Endothelial cell of umbilical vein (primary cell): Measurements from ENCODE around the gene XIRP1. TPM values are rescaled to one million over a fixed set of nuclear protein-coding genes. Genes with fewer than 3 reads are reported as not detected.

Experiments
- BruUV-seq: library from RNA; stranded (reverse); fragments of 400-500 nt; replicated peaks from 2 replicates; lab custom pipeline; 2021; lab: Mats Ljungman, UMichigan
- CTCF ChIA-PET: fragments of 300-600, 350-600 bp; sonication (Branson Sonifier 250); formaldehyde crosslinking; loops from one replicate; lab custom pipeline; 2021; ENCODE audit warnings: antibody characterized with exemption, inconsistent platforms; lab: Charles Lee
- POLR2A ChIA-PET: fragments of 300-600, 350-600 bp; sonication (Branson Sonifier 250); formaldehyde crosslinking; loops from one replicate; lab custom pipeline; 2021; ENCODE audit warnings: antibody characterized with exemption, inconsistent platforms; lab: Charles Lee
- DNase-seq: peaks from one replicate; pipeline ENCODE4 v3.0.0-alpha.2; 2011; ENCODE audit warnings: low read depth, low spot score
- FAIRE-seq: peaks from 2 replicates; lab custom pipeline; 2011; peaks lifted over from hg19 to GRCh38; lab: Jason Lieb, UNC
- H2AFZ ChIP-seq: 2 replicates; pipeline ENCODE4 v1.6.0; 2012; ENCODE audit warnings: low read depth, low read length, control low read depth, inconsistent platforms
- H3K27ac ChIP-seq: 2 replicates; pipeline ENCODE4 v1.5.1; 2011; ENCODE audit warnings: low read depth, mild to moderate bottlenecking, control low read depth, low read length, moderate library complexity; ENCODE audit not compliant: insufficient read depth
- H3K27me3 ChIP-seq, 2 experiments: 2 replicates each; pipeline versions ENCODE4 v1.6.0 to v1.6.1; 2011; ENCODE audit warnings: low read length in 2 of 2, mixed read lengths in 1 of 2; ENCODE audit not compliant: control insufficient read depth in 2 of 2, insufficient read depth in 2 of 2
- H3K36me3 ChIP-seq, 2 experiments: 2 replicates in 1 of 2; 3 replicates in 1 of 2; pipeline ENCODE4 v1.5.1; 2011; ENCODE audit warnings: low read length in 2 of 2, mild to moderate bottlenecking in 1 of 2, moderate library complexity in 1 of 2; ENCODE audit not compliant: control insufficient read depth in 2 of 2, insufficient read depth in 2 of 2; ENCODE audit errors: extremely low read depth in 1 of 2
- H3K4me1 ChIP-seq: 3 replicates; pipeline ENCODE4 v1.5.1; 2011; ENCODE audit warnings: mild to moderate bottlenecking, low read length; ENCODE audit not compliant: control insufficient read depth, insufficient read depth; ENCODE audit errors: extremely low read depth
- H3K4me2 ChIP-seq: 2 replicates; pipeline ENCODE4 v1.6.1; 2011; ENCODE audit warnings: low read length, control low read depth, mixed read lengths; ENCODE audit not compliant: insufficient read depth
- H3K4me3 ChIP-seq, 3 experiments: fragments of 200-600 bp in 1 of 3; sonication (generic), shearing (Covaris generic) in 1 of 3; replicated peaks in 1 of 3; 2 replicates each; pipeline ENCODE4 v1.5.1; 2011 to 2016; ENCODE audit warnings: control low read depth in 3 of 3, low read length in 3 of 3, mild to moderate bottlenecking in 2 of 3, inconsistent platforms in 1 of 3, low read depth in 1 of 3, moderate library complexity in 1 of 3; ENCODE audit not compliant: insufficient read depth in 1 of 3
- H3K79me2 ChIP-seq: 2 replicates; pipeline ENCODE4 v1.6.0; 2012; ENCODE audit warnings: low read length, inconsistent platforms; ENCODE audit not compliant: control insufficient read depth, insufficient read depth
- H3K9ac ChIP-seq: replicated peaks from 2 replicates; pipeline ENCODE3; 2011; ENCODE audit warnings: low read length, control low read depth; ENCODE audit not compliant: insufficient read depth; ENCODE audit errors: extremely low read depth
- H3K9me1 ChIP-seq: replicated peaks from 3 replicates; pipeline ENCODE4 v1.6.0; 2011; ENCODE audit warnings: mild to moderate bottlenecking, low read length; ENCODE audit not compliant: control insufficient read depth, insufficient read depth; ENCODE audit errors: extremely low read depth
- H3K9me3 ChIP-seq: replicated peaks from 2 replicates; pipeline ENCODE4 v1.5.1; 2012; ENCODE audit warnings: low read length, inconsistent platforms; ENCODE audit not compliant: control insufficient read depth, insufficient read depth
- H4K20me1 ChIP-seq: replicated peaks from 2 replicates; pipeline ENCODE3; 2011; ENCODE audit warnings: mild to moderate bottlenecking, low read length; ENCODE audit not compliant: control insufficient read depth, insufficient read depth; ENCODE audit errors: extremely low read depth
- EZH2 ChIP-seq: IDR thresholded peaks from 2 replicates; pipeline ENCODE4 v1.6.1; 2012; ENCODE audit warnings: borderline replicate concordance, low read depth, mild to moderate bottlenecking, moderate library complexity, low read length, inconsistent platforms; ENCODE audit not compliant: severe bottlenecking
- FOS ChIP-seq: IDR thresholded peaks from 2 replicates; pipeline ENCODE4 v1.6.1; 2011; ENCODE audit warnings: mild to moderate bottlenecking, low read length, moderate library complexity, borderline replicate concordance; ENCODE audit not compliant: insufficient read depth
- GATA2 ChIP-seq: IDR thresholded peaks from 2 replicates; pipeline ENCODE4 v1.7.0; 2011; ENCODE audit warnings: low read depth, mild to moderate bottlenecking, moderate library complexity, mixed read lengths, low read length; ENCODE audit not compliant: insufficient read length, insufficient read depth
- JUN ChIP-seq: IDR thresholded peaks from 2 replicates; pipeline ENCODE4 v1.6.1; 2011; ENCODE audit warnings: borderline replicate concordance, low read depth; ENCODE audit not compliant: insufficient read length, insufficient read depth
- MYC ChIP-seq: IDR thresholded peaks from one replicate; pipeline ENCODE4 v1.6.1; 2011; ENCODE audit warnings: mild to moderate bottlenecking, low read depth, low read length
- POLR2A ChIP-seq: IDR thresholded peaks from 2 replicates; pipeline ENCODE4 v1.6.1; 2012; ENCODE audit warnings: low read depth, mild to moderate bottlenecking, control low read depth, low read length
- POLR2AphosphoS5 ChIP-seq: IDR thresholded peaks from 2 replicates; pipeline ENCODE4 v1.6.1; 2012; ENCODE audit warnings: low read depth, mild to moderate bottlenecking, control low read depth, low read length, moderate library complexity; ENCODE audit not compliant: insufficient read depth
- dilution Hi-C: fragments of 300-500 bp; cut with MboI; formaldehyde crosslinking; loops from one replicate; pipeline ENCODE4 v1.15.0; 2019; ENCODE audit warnings: low sequenced_read_pairs; ENCODE audit not compliant: extremely low pct_ligation_motif_present
- intact Hi-C: fragments of 100-400 bp; cut with micrococcal nuclease; formaldehyde crosslinking; loops from one replicate; pipeline ENCODE4 v1.10.0; 2022
- polyA plus RNA-seq, 4 experiments: library from polyadenylated mRNA; depleted of rRNA in 3 of 4; stranded (reverse) in 3 of 4; unstranded in 1 of 4; fragments of >200 nt; gene quantifications; 2 replicates each; pipeline versions ENCODE4 v1.2.1 to v1.2.3, GENCODE V29; 2011 to 2012; ENCODE audit warnings: missing spikeins in 1 of 4
- total RNA-seq: library from RNA; stranded (reverse); gene quantifications from 2 replicates; pipeline ENCODE4 v1.2.3, GENCODE V29; 2021
- TF ChIP-seq, protein P1 (sequence below): IDR thresholded peaks from 2 replicates; pipeline ENCODE4 v1.6.1; 2011; ENCODE audit not compliant: insufficient read depth, insufficient read length
- TF ChIP-seq, protein P2 (sequence below), 2 donors: IDR thresholded peaks; 1 replicate in 1 of 2; 2 replicates in 1 of 2; pipeline ENCODE4 v1.5.1; 2011; ENCODE audit warnings: low read length in 2 of 2, mild to moderate bottlenecking in 2 of 2, moderate library complexity in 2 of 2, control low read depth in 1 of 2, inconsistent platforms in 1 of 2, low read depth in 1 of 2; ENCODE audit not compliant: insufficient read depth in 1 of 2; ENCODE audit errors: extremely low read depth in 1 of 2

Gene XIRP1
- total and polyA plus RNA-seq, 2 donors (not counting 3 experiments of a cell fraction or from before 2014, with no cell fraction given) = not detected

DNA sequence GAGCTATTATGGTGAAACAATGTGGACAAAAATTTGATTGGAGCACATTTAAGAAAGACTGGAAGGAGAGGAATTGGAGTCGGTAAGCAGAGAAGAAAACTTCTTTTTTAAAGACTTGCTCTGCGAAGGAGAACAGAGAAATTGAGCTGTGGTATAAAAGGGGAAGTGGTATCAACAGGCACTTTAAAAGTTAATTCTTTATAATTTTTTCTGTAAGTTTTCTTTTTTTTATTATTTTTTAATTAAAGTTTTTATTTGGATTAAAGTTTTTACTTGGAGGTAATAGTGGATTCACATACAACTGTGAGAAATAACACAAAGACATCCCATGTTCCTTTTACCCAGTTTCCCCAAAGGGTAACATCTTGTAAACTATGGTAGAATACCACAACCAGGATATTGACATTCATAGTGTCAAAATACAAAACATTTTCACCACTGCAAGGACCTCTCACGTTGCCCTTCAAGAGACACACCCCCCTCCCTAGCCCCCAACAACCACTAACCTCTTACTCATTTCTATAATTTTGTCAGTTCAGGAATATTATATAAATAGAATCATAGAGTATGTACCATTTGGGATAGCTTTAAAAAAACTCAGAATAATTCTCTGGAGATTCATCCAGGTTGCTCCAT is 33.8 kb upstream of the XIRP1 start:
- Histone ChIP-seq H2AFZ (no peak overlapping the region), H3K9me3 (no peaks in the 10 kb centered on the region), H3K27ac (no peak overlapping the region), H3K79me2 (no peaks in the 10 kb centered on the region), H3K9ac (no peak overlapping the region), H3K9me1 (no peaks in the 10 kb centered on the region), H3K36me3 (no peaks in the 10 kb centered on the region), H4K20me1 (no peaks in the 10 kb centered on the region), H3K4me3 (no peak overlapping the region), H3K27me3 (peaks cover 10 to 15% of the 10 kb centered on the region in 2 experiments), H3K4me2 (no peak overlapping the region), H3K4me1 (no peaks in the 10 kb centered on the region)
- dilution Hi-C loops = no loop called here
- intact Hi-C loops = no loop called here
- BruUV-seq = no TSS peak
- ChIA-PET POLR2A (no interaction called here), CTCF (interaction anchor here (0.7 to 3.2 kb wide), 3 partner anchors 10 to 100 kb away, joined by 3 to 20 read pairs (median 5); no protein-coding TSS in a partner anchor)
- TF ChIP-seq, protein P1, sequence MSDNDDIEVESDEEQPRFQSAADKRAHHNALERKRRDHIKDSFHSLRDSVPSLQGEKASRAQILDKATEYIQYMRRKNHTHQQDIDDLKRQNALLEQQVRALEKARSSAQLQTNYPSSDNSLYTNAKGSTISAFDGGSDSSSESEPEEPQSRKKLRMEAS = no peak
- TF ChIP-seq, protein P2, sequence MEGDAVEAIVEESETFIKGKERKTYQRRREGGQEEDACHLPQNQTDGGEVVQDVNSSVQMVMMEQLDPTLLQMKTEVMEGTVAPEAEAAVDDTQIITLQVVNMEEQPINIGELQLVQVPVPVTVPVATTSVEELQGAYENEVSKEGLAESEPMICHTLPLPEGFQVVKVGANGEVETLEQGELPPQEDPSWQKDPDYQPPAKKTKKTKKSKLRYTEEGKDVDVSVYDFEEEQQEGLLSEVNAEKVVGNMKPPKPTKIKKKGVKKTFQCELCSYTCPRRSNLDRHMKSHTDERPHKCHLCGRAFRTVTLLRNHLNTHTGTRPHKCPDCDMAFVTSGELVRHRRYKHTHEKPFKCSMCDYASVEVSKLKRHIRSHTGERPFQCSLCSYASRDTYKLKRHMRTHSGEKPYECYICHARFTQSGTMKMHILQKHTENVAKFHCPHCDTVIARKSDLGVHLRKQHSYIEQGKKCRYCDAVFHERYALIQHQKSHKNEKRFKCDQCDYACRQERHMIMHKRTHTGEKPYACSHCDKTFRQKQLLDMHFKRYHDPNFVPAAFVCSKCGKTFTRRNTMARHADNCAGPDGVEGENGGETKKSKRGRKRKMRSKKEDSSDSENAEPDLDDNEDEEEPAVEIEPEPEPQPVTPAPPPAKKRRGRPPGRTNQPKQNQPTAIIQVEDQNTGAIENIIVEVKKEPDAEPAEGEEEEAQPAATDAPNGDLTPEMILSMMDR (IDR thresholded peaks at IDR 0.05; ENCODE audit: extremely low read depth in 1 of 2, insufficient read depth in 1 of 2, low read depth in 1 of 2, low read length in 2 of 2) = no peak
- TF ChIP-seq GATA2 = no peak
- no peak for TF ChIP-seq EZH2
- TF ChIP-seq JUN = no peak
- no peak for TF ChIP-seq POLR2A
- TF ChIP-seq POLR2AphosphoS5 = no peak
- TF ChIP-seq MYC = no peak
- TF ChIP-seq FOS = no peak
- DNase-seq (no peak), FAIRE-seq (no peak)
